Glutamatergic neuron (in vitro differentiated cells): ENCODE results near the gene IFNA17. TPM values are rescaled to one million over a fixed set of nuclear protein-coding genes. Genes with fewer than 3 reads are reported as not detected.

Experiments
- DNase-seq: peaks from one replicate; pipeline ENCODE4 v3.0.0; 2022
- H3K27ac Mint-ChIP-seq: one replicate; pipeline ENCODE4 v1.8.0; 2020; ENCODE audit warnings: mild to moderate bottlenecking, mixed read lengths, inconsistent platforms; ENCODE audit not compliant: unreplicated experiment
- H3K27me3 Mint-ChIP-seq: one replicate; pipeline ENCODE4 v1.8.0; 2020; ENCODE audit warnings: mild to moderate bottlenecking, moderate library complexity, mixed read lengths, inconsistent platforms; ENCODE audit not compliant: unreplicated experiment
- H3K36me3 Mint-ChIP-seq: one replicate; pipeline ENCODE4 v1.8.0; 2020; ENCODE audit warnings: mild to moderate bottlenecking, mixed read lengths, inconsistent platforms; ENCODE audit not compliant: unreplicated experiment
- H3K4me1 Mint-ChIP-seq: one replicate; pipeline ENCODE4 v1.8.0; 2020; ENCODE audit warnings: mild to moderate bottlenecking, low read depth, mixed read lengths, inconsistent platforms; ENCODE audit not compliant: unreplicated experiment
- H3K4me3 Mint-ChIP-seq: one replicate; pipeline ENCODE4 v1.8.0; 2020; ENCODE audit warnings: mild to moderate bottlenecking, mixed read lengths, inconsistent platforms; ENCODE audit not compliant: unreplicated experiment
- H3K9me3 Mint-ChIP-seq: one replicate; pipeline ENCODE4 v1.8.0; 2020; ENCODE audit warnings: mild to moderate bottlenecking, moderate library complexity, mixed read lengths, inconsistent platforms; ENCODE audit not compliant: unreplicated experiment
- long read RNA-seq: library from polyadenylated mRNA; unstranded; transcript quantifications from one replicate; pipeline ENCODE4 v2.0.0, GENCODE V29; 2020; ENCODE audit not compliant: unreplicated experiment
- total RNA-seq: library from RNA; stranded (reverse); fragmentation: NEBNext Ultra II Directional; extraction: Animal tissue kit (Norgen Biotek cat#: 25700); gene quantifications from one replicate; pipeline ENCODE4 v1.2.1, GENCODE V29; 2021; ENCODE audit not compliant: unreplicated experiment
- TF ChIP-seq, protein P1 (sequence below): fragments of 200-600 bp; sonication (generic); IDR thresholded peaks from one replicate; pipeline ENCODE4 v1.5.0; 2021; ENCODE audit not compliant: partially characterized antibody, unreplicated experiment

Gene IFNA17
- total RNA-seq: not detected
- long read RNA-seq: 0 reads

DNA sequence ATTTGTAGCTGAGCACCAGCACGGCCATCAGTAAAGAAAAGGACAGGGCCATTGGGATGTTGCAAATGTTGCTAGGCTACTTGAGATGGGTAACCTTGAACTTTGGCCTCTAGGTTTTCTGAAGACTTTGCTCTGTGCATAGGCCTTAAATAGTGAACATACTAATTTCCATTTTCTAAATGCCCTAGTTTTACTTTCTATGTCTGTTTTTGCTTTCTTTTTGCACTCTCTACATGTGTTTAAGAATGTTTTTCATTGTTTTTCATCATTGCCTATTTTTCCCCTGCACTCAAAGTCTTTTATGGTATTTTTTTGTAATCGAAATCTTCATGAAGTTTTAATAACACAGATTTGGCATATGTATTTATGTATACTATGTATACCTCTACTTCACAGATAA is at the start of gene IFNA17:
Gene IFNA17 (minus strand): TSS at position 101 of the 400 bp plus-strand sequence. CDS start 49 bp downstream, at position 52.
- no peaks in the 10 kb centered on the region for H3K27me3 Mint-ChIP-seq
- H3K36me3 Mint-ChIP-seq: no peaks in the 10 kb centered on the region
- no peak for DNase-seq
- no peaks in the 10 kb centered on the region for H3K4me1 Mint-ChIP-seq
- TF ChIP-seq, protein P1, sequence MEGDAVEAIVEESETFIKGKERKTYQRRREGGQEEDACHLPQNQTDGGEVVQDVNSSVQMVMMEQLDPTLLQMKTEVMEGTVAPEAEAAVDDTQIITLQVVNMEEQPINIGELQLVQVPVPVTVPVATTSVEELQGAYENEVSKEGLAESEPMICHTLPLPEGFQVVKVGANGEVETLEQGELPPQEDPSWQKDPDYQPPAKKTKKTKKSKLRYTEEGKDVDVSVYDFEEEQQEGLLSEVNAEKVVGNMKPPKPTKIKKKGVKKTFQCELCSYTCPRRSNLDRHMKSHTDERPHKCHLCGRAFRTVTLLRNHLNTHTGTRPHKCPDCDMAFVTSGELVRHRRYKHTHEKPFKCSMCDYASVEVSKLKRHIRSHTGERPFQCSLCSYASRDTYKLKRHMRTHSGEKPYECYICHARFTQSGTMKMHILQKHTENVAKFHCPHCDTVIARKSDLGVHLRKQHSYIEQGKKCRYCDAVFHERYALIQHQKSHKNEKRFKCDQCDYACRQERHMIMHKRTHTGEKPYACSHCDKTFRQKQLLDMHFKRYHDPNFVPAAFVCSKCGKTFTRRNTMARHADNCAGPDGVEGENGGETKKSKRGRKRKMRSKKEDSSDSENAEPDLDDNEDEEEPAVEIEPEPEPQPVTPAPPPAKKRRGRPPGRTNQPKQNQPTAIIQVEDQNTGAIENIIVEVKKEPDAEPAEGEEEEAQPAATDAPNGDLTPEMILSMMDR: no peak
- H3K4me3 Mint-ChIP-seq: no peak within 1 kb of the TSS
- no peak within 1 kb of the TSS for H3K27ac Mint-ChIP-seq
- no peaks in the 10 kb centered on the region for H3K9me3 Mint-ChIP-seq

DNA sequence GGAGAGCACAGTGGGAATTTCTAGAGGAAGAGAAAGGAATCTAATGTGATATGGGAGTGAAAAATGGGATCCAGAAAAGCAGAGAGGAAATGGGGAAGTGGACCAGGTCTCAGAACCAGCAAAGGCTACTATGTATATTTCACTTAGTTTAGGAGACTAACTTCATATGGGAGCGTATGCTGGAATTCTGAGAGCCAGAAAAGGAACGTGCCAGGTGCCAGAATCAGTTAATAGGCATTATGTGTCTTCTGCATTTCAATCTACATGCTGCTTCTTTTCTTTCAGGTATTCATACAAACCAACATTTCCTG is 40.3 kb upstream of the IFNA17 start:
- no peak overlapping the region for H3K27ac Mint-ChIP-seq
- TF ChIP-seq, protein P1: no peak
- no peak for DNase-seq
- H3K36me3 Mint-ChIP-seq: no peaks in the 10 kb centered on the region
- no peak overlapping the region for H3K4me3 Mint-ChIP-seq
- no peaks in the 10 kb centered on the region for H3K4me1 Mint-ChIP-seq
- peaks cover 3% of the 10 kb centered on the region for H3K9me3 Mint-ChIP-seq
- H3K27me3 Mint-ChIP-seq: peaks cover 4% of the 10 kb centered on the region

DNA sequence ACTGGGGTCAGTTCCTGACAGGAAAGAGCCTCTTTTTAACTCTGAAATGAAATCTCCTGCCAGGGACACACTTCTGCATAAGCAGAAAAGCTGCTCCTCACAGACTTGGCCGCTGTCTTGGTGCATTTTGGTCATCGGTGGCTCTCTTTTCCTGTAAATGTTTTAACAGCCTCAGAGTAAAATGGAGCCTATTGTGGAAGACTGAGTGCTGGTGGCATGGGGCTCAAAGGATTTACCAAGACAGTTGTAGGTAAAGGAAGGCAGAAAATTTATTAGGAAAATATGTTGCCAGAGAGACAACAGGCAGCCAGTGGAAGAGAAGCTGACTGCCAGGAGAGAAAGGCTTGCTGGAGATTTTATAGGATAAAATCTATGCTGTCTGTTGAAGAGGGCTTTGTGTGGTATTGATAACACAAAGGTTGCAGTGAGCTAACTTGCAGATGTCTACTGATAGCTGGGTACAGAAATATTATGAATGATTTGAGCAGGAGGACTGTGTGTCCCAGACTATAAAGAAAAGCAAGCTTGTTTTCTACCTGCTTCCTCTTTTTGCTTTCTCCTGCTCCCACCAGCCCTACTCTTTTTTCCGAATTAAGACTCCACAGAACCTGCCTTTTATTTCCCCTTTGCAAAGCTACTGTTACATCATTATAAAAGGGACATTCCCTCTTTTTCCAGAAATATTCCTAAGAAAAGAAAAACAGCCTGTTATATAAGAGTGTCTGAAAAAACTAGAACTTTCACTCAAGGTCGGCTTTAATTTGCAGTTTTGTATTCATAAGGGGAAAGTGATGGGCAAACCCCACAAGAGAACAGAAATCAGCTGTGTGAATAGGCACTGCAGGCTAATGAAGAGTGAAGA is 39.7 kb upstream of the IFNA17 start:
- no peaks in the 10 kb centered on the region for H3K36me3 Mint-ChIP-seq
- no peak overlapping the region for H3K4me3 Mint-ChIP-seq
- H3K27me3 Mint-ChIP-seq: peaks cover 4% of the 10 kb centered on the region
- H3K27ac Mint-ChIP-seq: no peak overlapping the region
- TF ChIP-seq, protein P1: no peak
- no peaks in the 10 kb centered on the region for H3K4me1 Mint-ChIP-seq
- peaks cover 3% of the 10 kb centered on the region for H3K9me3 Mint-ChIP-seq
- no peak for DNase-seq

DNA sequence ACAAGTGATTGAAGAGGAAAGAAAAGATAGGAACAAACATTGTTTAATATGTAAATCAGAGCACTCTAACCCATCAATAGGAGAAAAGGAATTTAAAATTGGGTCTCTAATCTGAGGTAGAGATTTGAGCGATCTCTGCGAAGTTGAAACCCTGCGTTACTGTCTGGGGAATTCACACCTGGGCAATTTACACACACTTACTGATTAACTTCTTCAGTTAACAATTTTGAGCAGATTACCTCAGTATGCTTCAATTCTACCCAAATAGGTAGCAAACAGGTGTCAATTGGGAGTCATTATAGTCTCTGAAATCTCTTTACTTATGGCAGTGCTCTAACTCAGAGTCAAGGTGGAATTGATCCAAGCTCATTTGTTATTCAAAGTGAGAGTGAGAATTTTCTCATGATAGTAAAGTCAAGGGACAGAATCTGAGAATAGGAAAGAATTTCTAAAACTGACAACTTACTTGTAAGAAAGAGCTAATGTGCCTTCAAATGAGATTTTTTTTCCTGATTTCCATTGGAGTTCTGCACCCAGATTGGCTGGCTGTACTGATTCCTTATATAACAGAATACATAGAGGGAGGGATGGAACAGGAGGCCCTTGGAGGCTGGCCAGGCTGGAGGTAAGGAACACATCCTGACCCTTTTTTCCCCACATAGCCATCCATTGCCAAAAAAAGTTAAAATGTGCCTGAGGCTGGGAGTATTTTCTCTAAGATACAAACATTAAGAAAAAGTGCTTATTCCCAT is 38.9 kb upstream of the IFNA17 start:
- Mint-ChIP-seq H3K9me3 (peaks cover 1% of the 10 kb centered on the region), H3K27me3 (peaks cover 4% of the 10 kb centered on the region), H3K4me1 (no peaks in the 10 kb centered on the region), H3K27ac (no peak overlapping the region), H3K36me3 (no peaks in the 10 kb centered on the region), H3K4me3 (no peak overlapping the region)
- TF ChIP-seq, protein P1: no peak
- DNase-seq: no peak
